IMR-90 (cell line): ENCODE results near the gene GOLGA8S. TPM values are rescaled to one million over a fixed set of nuclear protein-coding genes. Genes with fewer than 3 reads are reported as not detected.

Experiments used
- ATAC-seq: fragments of 200-7000 bp; cut with Tn5 transposase; 2 replicates; pipeline ENCODE4 v1.9.1; 2020; ENCODE audit warnings: low read depth, mild to moderate bottlenecking, moderate library complexity
- BruUV-seq: library from RNA; stranded (reverse); fragments of 400-500 nt; replicated peaks from 2 replicates; lab custom pipeline; 2021; lab: Mats Ljungman, UMichigan
- CTCF ChIA-PET: fragments of 300-600 bp; formaldehyde crosslinking; extraction: SDS; loops from one replicate; lab custom pipeline; 2021; ENCODE audit warnings: antibody characterized with exemption; lab: Yijun Ruan, JAX
- POLR2A ChIA-PET: fragments of 300-600 bp; sonication (Branson Sonifier 250); formaldehyde crosslinking; loops from one replicate; lab custom pipeline; 2022; ENCODE audit warnings: antibody characterized with exemption; ENCODE audit not compliant: unreplicated experiment; lab: Charles Lee
- DNase-seq: peaks from one replicate; pipeline ENCODE4 v3.0.0; 2013
- H2AFZ ChIP-seq: replicated peaks from 2 replicates; pipeline ENCODE3; 2013; ENCODE audit warnings: low read length, mild to moderate bottlenecking; ENCODE audit not compliant: poor library complexity
- H2AK5ac ChIP-seq: 2 replicates; pipeline ENCODE4 v1.6.1; 2013; ENCODE audit warnings: low read depth, low read length, inconsistent platforms
- H2AK9ac ChIP-seq: replicated peaks from 2 replicates; pipeline ENCODE3; 2013; ENCODE audit warnings: mild to moderate bottlenecking, low read depth, low read length, moderate library complexity; ENCODE audit not compliant: poor library complexity
- H2BK120ac ChIP-seq: 2 replicates; pipeline ENCODE4 v1.6.1; 2013; ENCODE audit warnings: low read depth, low read length, inconsistent platforms
- H2BK15ac ChIP-seq: 3 replicates; pipeline ENCODE4 v1.6.1; 2013; ENCODE audit warnings: low read depth, low read length, inconsistent platforms
- H2BK20ac ChIP-seq: 2 replicates; pipeline ENCODE4 v1.6.1; 2013; ENCODE audit warnings: low read depth, mild to moderate bottlenecking, inconsistent platforms, low read length, moderate library complexity
- H2BK5ac ChIP-seq: 2 replicates; pipeline ENCODE4 v1.6.1; 2013; ENCODE audit warnings: mild to moderate bottlenecking, low read depth, low read length, inconsistent platforms; ENCODE audit not compliant: poor library complexity, severe bottlenecking
- H3K14ac ChIP-seq: replicated peaks from 2 replicates; pipeline ENCODE4 v1.6.1; 2013; ENCODE audit warnings: low read depth, low read length, inconsistent platforms
- H3K18ac ChIP-seq: 2 replicates; pipeline ENCODE4 v1.6.1; 2013; ENCODE audit warnings: low read depth, low read length, control low read depth
- H3K23ac ChIP-seq: 2 replicates; pipeline ENCODE4 v1.6.1; 2013; ENCODE audit warnings: low read depth, low read length, inconsistent platforms
- H3K27ac ChIP-seq: 2 replicates; pipeline ENCODE4 v1.5.1; 2013; ENCODE audit warnings: mild to moderate bottlenecking, control low read depth, low read length; ENCODE audit not compliant: insufficient read depth
- H3K27me3 ChIP-seq: 2 replicates; pipeline ENCODE4 v1.6.1; 2013; ENCODE audit warnings: low read length; ENCODE audit not compliant: control insufficient read depth, insufficient read depth
- H3K36me3 ChIP-seq: 2 replicates; pipeline ENCODE4 v1.6.1; 2013; ENCODE audit warnings: low read length, mixed read lengths; ENCODE audit not compliant: control insufficient read depth, insufficient read depth
- H3K4ac ChIP-seq: 2 replicates; pipeline ENCODE4 v1.6.1; 2013; ENCODE audit warnings: low read depth, low read length, inconsistent platforms
- H3K4me1 ChIP-seq: 2 replicates; pipeline ENCODE4 v1.6.1; 2013; ENCODE audit warnings: low read length, mixed read lengths; ENCODE audit not compliant: control insufficient read depth, insufficient read depth
- H3K4me2 ChIP-seq: 2 replicates; pipeline ENCODE4 v1.6.1; 2013; ENCODE audit warnings: low read depth, mild to moderate bottlenecking, control low read depth, low read length, moderate library complexity
- H3K4me3 ChIP-seq: 2 replicates; pipeline ENCODE4 v1.5.1; 2013; ENCODE audit warnings: low read depth, mild to moderate bottlenecking, control low read depth, low read length, moderate library complexity; ENCODE audit not compliant: insufficient read depth
- H3K56ac ChIP-seq: 2 replicates; pipeline ENCODE4 v1.6.1; 2013; ENCODE audit warnings: low read length, inconsistent platforms; ENCODE audit not compliant: insufficient read depth; ENCODE audit errors: extremely low read depth
- H3K79me1 ChIP-seq, 2 experiments: 2 replicates each; pipeline ENCODE4 v1.6.1; 2013; ENCODE audit warnings: low read length in 2 of 2, inconsistent platforms in 1 of 2, low read depth in 1 of 2
- H3K9ac ChIP-seq: 2 replicates; pipeline ENCODE4 v1.6.1; 2013; ENCODE audit warnings: low read depth, low read length, control low read depth
- H3K9me1 ChIP-seq: 2 replicates; pipeline ENCODE4 v1.6.1; 2013; ENCODE audit warnings: low read length, inconsistent platforms; ENCODE audit not compliant: insufficient read depth
- H3K9me3 ChIP-seq: 2 replicates; pipeline ENCODE4 v1.6.1; 2013; ENCODE audit warnings: low read length; ENCODE audit not compliant: control insufficient read depth, insufficient read depth
- H4K20me1 ChIP-seq: 2 replicates; pipeline ENCODE4 v1.6.1; 2013; ENCODE audit warnings: low read length, inconsistent platforms; ENCODE audit not compliant: insufficient read depth
- H4K5ac ChIP-seq: 2 replicates; pipeline ENCODE4 v1.6.1; 2013; ENCODE audit warnings: mild to moderate bottlenecking, low read depth, low read length, control low read depth
- H4K8ac ChIP-seq, 2 experiments: 2 replicates each; pipeline ENCODE4 v1.6.1; 2013; ENCODE audit warnings: low read depth in 2 of 2, low read length in 2 of 2, control low read depth in 1 of 2, inconsistent platforms in 1 of 2
- H4K91ac ChIP-seq: 2 replicates; pipeline ENCODE4 v1.6.1; 2013; ENCODE audit warnings: low read depth, low read length, inconsistent platforms; ENCODE audit not compliant: insufficient read depth
- BHLHE40 ChIP-seq: fragments of 150-350 bp; IDR thresholded peaks from 2 replicates; pipeline ENCODE4 v1.6.1; 2016; ENCODE audit warnings: mild to moderate bottlenecking, low read depth, low read length
- CEBPB ChIP-seq: IDR thresholded peaks from 2 replicates; pipeline ENCODE4 v1.6.1; 2012; ENCODE audit warnings: low read depth, low read length, improper control_type of control experiment
- CHD1 ChIP-seq: IDR thresholded peaks from 2 replicates; pipeline ENCODE4 v1.6.1; 2012; ENCODE audit warnings: low read depth, low read length, improper control_type of control experiment
- ELK1 ChIP-seq: fragments of 150-350 bp; IDR thresholded peaks from 2 replicates; pipeline ENCODE4 v1.6.1; 2016; ENCODE audit warnings: low read depth, mild to moderate bottlenecking, low read length, moderate library complexity, borderline replicate concordance
- FOS ChIP-seq: fragments of 150-350 bp; IDR thresholded peaks from 2 replicates; pipeline ENCODE4 v1.6.1; 2016; ENCODE audit warnings: low read depth, low read length
- MAFK ChIP-seq: IDR thresholded peaks from 2 replicates; pipeline ENCODE4 v1.6.1; 2012; ENCODE audit warnings: low read depth, low read length, improper control_type of control experiment
- MAZ ChIP-seq: IDR thresholded peaks from 2 replicates; pipeline ENCODE4 v1.6.1; 2012; ENCODE audit warnings: low read depth, mild to moderate bottlenecking, low read length, improper control_type of control experiment, moderate library complexity, borderline replicate concordance
- MXI1 ChIP-seq: IDR thresholded peaks from 2 replicates; pipeline ENCODE4 v1.6.1; 2012; ENCODE audit warnings: low read depth, mild to moderate bottlenecking, low read length, moderate library complexity, borderline replicate concordance
- NFE2L2 ChIP-seq: fragments of 150-350 bp; IDR thresholded peaks from 2 replicates; pipeline ENCODE4 v1.6.1; 2016; ENCODE audit warnings: low read depth, mild to moderate bottlenecking, low read length
- POLR2A ChIP-seq: IDR thresholded peaks from 2 replicates; pipeline ENCODE4 v1.6.1; 2012; ENCODE audit warnings: mild to moderate bottlenecking, low read depth, low read length
- RAD21 ChIP-seq: IDR thresholded peaks from 2 replicates; pipeline ENCODE4 v1.6.1; 2012; ENCODE audit warnings: low read length, improper control_type of control experiment
- RCOR1 ChIP-seq: IDR thresholded peaks from 2 replicates; pipeline ENCODE4 v1.6.1; 2012; ENCODE audit warnings: mild to moderate bottlenecking, low read length, improper control_type of control experiment; ENCODE audit not compliant: insufficient replicate concordance
- RFX5 ChIP-seq: IDR thresholded peaks from 2 replicates; pipeline ENCODE4 v1.8.0; 2012; ENCODE audit warnings: low read depth, mild to moderate bottlenecking, low read length, moderate library complexity
- SMC3 ChIP-seq: fragments of 150-350 bp; IDR thresholded peaks from 2 replicates; pipeline ENCODE4 v1.6.1; 2016; ENCODE audit warnings: low read depth, mild to moderate bottlenecking, antibody characterized with exemption, low read length, moderate library complexity
- USF2 ChIP-seq: fragments of 150-350 bp; IDR thresholded peaks from 2 replicates; pipeline ENCODE4 v1.6.1; 2017; ENCODE audit warnings: mild to moderate bottlenecking, antibody characterized with exemption, low read length, low read depth
- WGBS, 2 experiments: methylation state at CpG; one replicate each; pipeline versions ENCODE4 v1.1.5 to v1.1.7; 2013; ENCODE audit warnings: missing lambda C conversion rate in 2 of 2; ENCODE audit not compliant: insufficient read length in 1 of 2; ENCODE audit errors: extremely low coverage in 2 of 2; 5-methylcytosine and 5-hydroxymethylcytosine counted together
- dilution Hi-C: fragments of 300-500 bp; cut with HindIII; formaldehyde crosslinking; loops from one replicate; pipeline ENCODE4 v1.14.3; 2018; ENCODE audit warnings: low sequenced_read_pairs; ENCODE audit not compliant: unreplicated experiment
- in situ Hi-C: fragments of 300-500 bp; cut with MboI; formaldehyde crosslinking; loops from 3 replicates; pipeline ENCODE4 v1.14.3; 2019; ENCODE audit warnings: low sequenced_read_pairs, inconsistent platforms, mixed read lengths
- intact Hi-C: fragments of 100-400 bp; cut with micrococcal nuclease; formaldehyde crosslinking; loops from 2 replicates; pipeline ENCODE4 v1.10.0; 2022
- polyA plus RNA-seq, 3 experiments: library from polyadenylated mRNA; depleted of rRNA; stranded (reverse); fragments of >200 nt; gene quantifications; 2 replicates each; pipeline ENCODE4 v1.2.3, GENCODE V29; 2012; ENCODE audit warnings: low replicate concordance in 1 of 3
- total RNA-seq: library from RNA; depleted of rRNA; stranded (reverse); fragments of >200 nt; gene quantifications from 2 replicates; pipeline ENCODE4 v1.2.3, GENCODE V29; 2012
- TF ChIP-seq, protein P1 (sequence below): conservative IDR thresholded peaks from 2 replicates; pipeline ENCODE4 v1.5.1; 2012; ENCODE audit warnings: mild to moderate bottlenecking, low read depth, low read length, improper control_type of control experiment

The GOLGA8S gene
- total and polyA plus RNA-seq, 2 of the 4 experiments (the other 2 are of a cell fraction), result under 0.01 to 0.03 TPM

- ATAC-seq, result no peak
- intact Hi-C loops, result no loop called here
Observed at GRCh38 chr15:23401627-23402026, 47.1 kb downstream of the GOLGA8S start.

More at GRCh38 chr15:23401627-23402026, 47.1 kb downstream of the GOLGA8S start:
- Histone ChIP-seq H3K27me3 (no peaks in the 10 kb centered on the region), H4K20me1 (no peaks in the 10 kb centered on the region), H3K18ac (no peak overlapping the region), H3K4me2 (no peak overlapping the region), H3K79me1 (no peaks in the 10 kb centered on the region), H2BK20ac (no peak overlapping the region), H2BK15ac (no peak overlapping the region), H3K4ac (no peak overlapping the region), H3K4me1 (no peaks in the 10 kb centered on the region), H3K56ac (no peak overlapping the region), H3K14ac (no peak overlapping the region), H3K9me1 (no peaks in the 10 kb centered on the region), H4K91ac (no peak overlapping the region), H3K9ac (no peak overlapping the region), H2AFZ (no peak overlapping the region), H2AK9ac (no peak overlapping the region), H2AK5ac (no peak overlapping the region), H3K27ac (no peak overlapping the region), H3K4me3 (no peak overlapping the region), H4K8ac (no peak overlapping the region), H3K9me3 (peaks cover 12% of the 10 kb centered on the region), H2BK120ac (no peak overlapping the region), H4K5ac (no peak overlapping the region), H3K36me3 (no peaks in the 10 kb centered on the region), H3K23ac (no peak overlapping the region), H2BK5ac (no peak overlapping the region)
- BruUV-seq, result no TSS peak
- in situ Hi-C loops, result no loop called here
- no peak for DNase-seq
- POLR2A ChIA-PET, result no interaction called here
- TF ChIP-seq SMC3 (no peak), USF2 (no peak), NFE2L2 (no peak), MAZ (no peak), BHLHE40 (no peak), RFX5 (no peak), FOS (no peak), RAD21 (no peak), MXI1 (no peak), ELK1 (no peak), CHD1 (no peak), POLR2A (no peak), RCOR1 (no peak), MAFK (no peak), CEBPB (no peak)
- TF ChIP-seq, protein P1, sequence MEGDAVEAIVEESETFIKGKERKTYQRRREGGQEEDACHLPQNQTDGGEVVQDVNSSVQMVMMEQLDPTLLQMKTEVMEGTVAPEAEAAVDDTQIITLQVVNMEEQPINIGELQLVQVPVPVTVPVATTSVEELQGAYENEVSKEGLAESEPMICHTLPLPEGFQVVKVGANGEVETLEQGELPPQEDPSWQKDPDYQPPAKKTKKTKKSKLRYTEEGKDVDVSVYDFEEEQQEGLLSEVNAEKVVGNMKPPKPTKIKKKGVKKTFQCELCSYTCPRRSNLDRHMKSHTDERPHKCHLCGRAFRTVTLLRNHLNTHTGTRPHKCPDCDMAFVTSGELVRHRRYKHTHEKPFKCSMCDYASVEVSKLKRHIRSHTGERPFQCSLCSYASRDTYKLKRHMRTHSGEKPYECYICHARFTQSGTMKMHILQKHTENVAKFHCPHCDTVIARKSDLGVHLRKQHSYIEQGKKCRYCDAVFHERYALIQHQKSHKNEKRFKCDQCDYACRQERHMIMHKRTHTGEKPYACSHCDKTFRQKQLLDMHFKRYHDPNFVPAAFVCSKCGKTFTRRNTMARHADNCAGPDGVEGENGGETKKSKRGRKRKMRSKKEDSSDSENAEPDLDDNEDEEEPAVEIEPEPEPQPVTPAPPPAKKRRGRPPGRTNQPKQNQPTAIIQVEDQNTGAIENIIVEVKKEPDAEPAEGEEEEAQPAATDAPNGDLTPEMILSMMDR, result no peak
- WGBS, 2 experiments, result no CpG with 5 or more reads among the region's 8 CpGs
- CTCF ChIA-PET, result no interaction called here
- dilution Hi-C loops, result no loop called here
